Parathyroid adenoma (tissue), 2 donors: ENCODE data around the gene BACE1-AS.
"Not testable (repeated sequence)": the region's sequence is repeated elsewhere in the genome, so short reads cannot be mapped to it uniquely, and the experiment has no call there.

ENCODE experiments used
- H2AFZ ChIP-seq: fragments of 300-600 bp; sonication (generic); one replicate; pipeline ENCODE4 v1.7.0; 2017; ENCODE audit warnings: antibody characterized with exemption, mild to moderate bottlenecking
- H3K27ac ChIP-seq: fragments of 300-600 bp; sonication (generic); one replicate; pipeline ENCODE4 v1.7.0; 2017
- H3K27me3 ChIP-seq: fragments of 300-600 bp; sonication (generic); one replicate; pipeline ENCODE4 v1.7.0; 2017; ENCODE audit warnings: low read length; ENCODE audit not compliant: control insufficient read depth, insufficient read depth
- H3K36me3 ChIP-seq: fragments of 300-600 bp; sonication (generic); one replicate; pipeline ENCODE4 v1.7.0; 2017; ENCODE audit warnings: low read length; ENCODE audit not compliant: control insufficient read depth, insufficient read depth
- H3K4me1 ChIP-seq: fragments of 300-600 bp; sonication (generic); one replicate; pipeline ENCODE4 v1.7.0; 2017; ENCODE audit warnings: control low read depth
- H3K4me2 ChIP-seq: fragments of 300-600 bp; sonication (generic); one replicate; pipeline ENCODE4 v1.7.0; 2017; ENCODE audit warnings: low read length
- H3K4me3 ChIP-seq: fragments of 300-600 bp; sonication (generic); one replicate; pipeline ENCODE4 v1.7.0; 2017; ENCODE audit warnings: low read depth, low read length
- H3K79me2 ChIP-seq: fragments of 300-600 bp; sonication (generic); one replicate; pipeline ENCODE4 v1.7.0; 2017; ENCODE audit warnings: control low read depth
- H3K9ac ChIP-seq: fragments of 300-600 bp; sonication (generic); one replicate; pipeline ENCODE4 v1.7.0; 2017; ENCODE audit warnings: mild to moderate bottlenecking
- H3K9me3 ChIP-seq: fragments of 300-600 bp; sonication (generic); one replicate; pipeline ENCODE4 v1.7.0; 2017; ENCODE audit warnings: low read length; ENCODE audit not compliant: control insufficient read depth
- TF ChIP-seq, protein P1 (sequence below): fragments of 300-600 bp; sonication (generic); IDR thresholded peaks from one replicate; pipeline ENCODE4 v1.7.0; 2017; ENCODE audit warnings: antibody characterized with exemption, mild to moderate bottlenecking
- donor health status: primary hyperparathyroidism.

The BACE1-AS gene

DNA sequence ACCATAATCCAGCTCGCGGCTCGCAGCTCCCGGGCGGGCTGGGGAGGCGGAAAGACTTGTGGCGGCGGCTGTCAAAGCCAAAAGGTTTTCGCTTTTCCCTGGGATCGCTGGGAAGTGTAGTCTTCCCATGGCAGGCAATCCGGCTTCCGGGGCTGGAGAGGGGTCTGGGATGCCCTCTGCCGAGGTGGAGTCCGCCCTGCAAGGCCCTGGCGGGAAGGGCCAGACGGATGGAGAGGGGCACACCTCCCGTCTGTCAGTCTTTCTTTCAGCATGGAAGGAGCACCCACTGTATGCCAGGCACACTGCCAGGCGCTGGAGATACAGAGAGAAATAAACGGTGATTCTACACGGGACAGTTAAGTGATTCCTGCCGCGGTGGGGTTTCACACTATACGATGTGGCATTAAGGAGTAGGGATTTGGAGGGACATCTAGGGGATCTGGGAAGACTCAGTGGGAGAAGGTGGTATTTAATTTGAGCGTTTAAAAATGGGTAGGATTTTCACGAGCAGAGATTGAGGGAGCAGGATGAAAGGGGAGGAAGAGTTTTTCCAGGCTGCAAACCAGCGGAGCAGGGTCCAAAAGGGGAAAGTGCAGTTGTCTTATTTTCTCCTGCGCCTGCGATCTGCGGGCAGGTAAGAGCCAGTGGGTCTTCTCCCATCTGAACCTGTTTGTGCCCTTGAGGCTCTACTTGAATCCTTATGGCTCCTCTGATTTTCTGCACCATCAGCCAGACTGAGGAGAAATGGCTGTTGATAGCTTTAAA, 25.2 kb downstream of the BACE1-AS start, which contains the start of gene BACE1:
Gene BACE1 (minus strand): TSS at position 60 of the 765 bp plus-strand sequence. CDS start 461 bp downstream, outside the sequence.
- peak within 1 kb of the TSS; percentile 57 for H3K4me3 ChIP-seq
- peaks cover 6% of the 10 kb centered on the region for H3K4me1 ChIP-seq
- H3K9me3 ChIP-seq: no peaks in the 10 kb centered on the region
- TF ChIP-seq, protein P1, sequence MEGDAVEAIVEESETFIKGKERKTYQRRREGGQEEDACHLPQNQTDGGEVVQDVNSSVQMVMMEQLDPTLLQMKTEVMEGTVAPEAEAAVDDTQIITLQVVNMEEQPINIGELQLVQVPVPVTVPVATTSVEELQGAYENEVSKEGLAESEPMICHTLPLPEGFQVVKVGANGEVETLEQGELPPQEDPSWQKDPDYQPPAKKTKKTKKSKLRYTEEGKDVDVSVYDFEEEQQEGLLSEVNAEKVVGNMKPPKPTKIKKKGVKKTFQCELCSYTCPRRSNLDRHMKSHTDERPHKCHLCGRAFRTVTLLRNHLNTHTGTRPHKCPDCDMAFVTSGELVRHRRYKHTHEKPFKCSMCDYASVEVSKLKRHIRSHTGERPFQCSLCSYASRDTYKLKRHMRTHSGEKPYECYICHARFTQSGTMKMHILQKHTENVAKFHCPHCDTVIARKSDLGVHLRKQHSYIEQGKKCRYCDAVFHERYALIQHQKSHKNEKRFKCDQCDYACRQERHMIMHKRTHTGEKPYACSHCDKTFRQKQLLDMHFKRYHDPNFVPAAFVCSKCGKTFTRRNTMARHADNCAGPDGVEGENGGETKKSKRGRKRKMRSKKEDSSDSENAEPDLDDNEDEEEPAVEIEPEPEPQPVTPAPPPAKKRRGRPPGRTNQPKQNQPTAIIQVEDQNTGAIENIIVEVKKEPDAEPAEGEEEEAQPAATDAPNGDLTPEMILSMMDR: peak; percentile 14
- H3K4me2 ChIP-seq: peak within 1 kb of the TSS; percentile 83
- H3K79me2 ChIP-seq: no peaks in the 10 kb centered on the region
- H2AFZ ChIP-seq: peak within 1 kb of the TSS; percentile 89
- no peaks in the 10 kb centered on the region for H3K36me3 ChIP-seq
- H3K27ac ChIP-seq: peak within 1 kb of the TSS; percentile 32
- peak within 1 kb of the TSS; percentile 46 for H3K9ac ChIP-seq
- no peaks in the 10 kb centered on the region for H3K27me3 ChIP-seq

DNA sequence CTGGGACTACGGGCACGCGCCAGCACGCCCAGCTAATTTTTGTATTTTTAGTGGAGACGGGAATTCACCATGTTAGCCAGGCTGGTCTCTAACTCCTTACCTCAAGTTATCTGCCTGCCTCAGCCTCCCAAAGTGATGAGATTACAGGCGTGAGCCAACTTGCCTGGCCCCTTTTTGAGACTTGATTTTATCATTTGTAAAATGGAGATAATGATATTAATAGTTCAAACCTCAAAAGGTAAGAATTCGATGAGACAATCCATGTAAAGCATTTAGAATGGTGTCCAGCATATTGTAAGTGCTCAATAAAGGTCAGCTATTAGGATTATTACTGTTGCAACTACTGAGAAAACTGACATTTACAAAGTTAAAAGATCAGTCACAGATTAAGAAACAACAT, 27.6 kb downstream of the BACE1-AS start:
- H3K4me2 ChIP-seq: no peak overlapping the region
- H2AFZ ChIP-seq: no peak overlapping the region
- TF ChIP-seq, protein P1: no peak
- no peaks in the 10 kb centered on the region for H3K79me2 ChIP-seq
- no peaks in the 10 kb centered on the region for H3K9me3 ChIP-seq
- H3K27ac ChIP-seq: no peak overlapping the region
- H3K4me3 ChIP-seq: no peak overlapping the region
- H3K4me1 ChIP-seq: peaks cover 6% of the 10 kb centered on the region
- H3K9ac ChIP-seq: no peak overlapping the region
- H3K36me3 ChIP-seq: no peaks in the 10 kb centered on the region
- no peaks in the 10 kb centered on the region for H3K27me3 ChIP-seq

DNA sequence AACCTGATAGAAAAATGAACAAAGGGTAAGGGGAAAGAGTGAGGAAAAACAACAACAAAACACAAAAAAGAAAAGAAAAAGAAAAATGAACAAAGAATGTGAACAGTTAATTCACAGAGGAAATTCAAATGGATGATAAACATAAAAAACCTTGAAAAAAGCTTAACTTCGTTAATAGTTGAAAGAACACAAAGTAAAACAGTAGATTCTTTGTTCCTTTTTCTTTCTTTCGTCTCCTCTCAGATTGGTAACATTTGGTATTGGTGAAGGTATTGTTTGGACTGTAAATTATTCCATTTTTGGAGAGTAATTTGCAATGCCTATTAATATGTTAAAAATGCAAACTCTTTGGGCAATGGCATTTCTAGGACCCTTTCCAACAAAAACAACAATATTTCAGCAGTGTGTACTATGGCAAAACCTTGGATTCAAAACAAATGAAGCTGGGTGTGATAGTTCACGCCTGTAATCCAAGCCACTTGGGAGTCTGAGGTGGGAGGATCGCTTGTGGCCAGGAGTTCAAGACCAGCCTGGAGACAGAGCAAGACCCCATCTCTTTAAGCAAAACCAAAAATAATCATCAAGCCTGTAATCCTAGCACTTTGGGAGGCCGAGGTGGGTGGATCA, 28.2 kb downstream of the BACE1-AS start:
- Histone ChIP-seq H3K27ac (no peak overlapping the region), H3K27me3 (no peaks in the 10 kb centered on the region), H3K9ac (no peak overlapping the region), H3K36me3 (no peaks in the 10 kb centered on the region), H3K9me3 (no peaks in the 10 kb centered on the region), H3K4me3 (no peak overlapping the region), H3K4me2 (no peak overlapping the region), H2AFZ (no peak overlapping the region), H3K79me2 (no peaks in the 10 kb centered on the region), H3K4me1 (peaks cover 6% of the 10 kb centered on the region)
- TF ChIP-seq, protein P1: no peak

DNA sequence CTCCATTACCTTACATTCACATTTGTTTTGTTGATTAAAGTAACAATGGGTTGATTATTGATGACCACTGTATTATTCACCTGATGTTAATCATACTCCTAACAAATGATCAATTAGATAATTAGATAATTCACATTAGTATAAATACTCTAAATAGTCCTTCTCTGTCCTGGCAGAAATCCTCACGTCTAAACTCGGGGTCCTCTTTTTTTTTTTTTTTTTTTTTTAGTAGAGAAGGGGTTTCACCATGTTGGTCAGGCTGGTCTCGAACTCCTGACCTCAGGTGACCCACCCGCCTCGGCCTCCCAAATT, 36.1 kb downstream of the BACE1-AS start:
- not testable (repeated sequence) for H3K9ac ChIP-seq, H3K4me2 ChIP-seq, H3K79me2 ChIP-seq, H3K27me3 ChIP-seq, H3K9me3 ChIP-seq, H3K36me3 ChIP-seq, H3K4me3 ChIP-seq, H3K4me1 ChIP-seq
- Histone ChIP-seq H2AFZ (peak overlapping the region; percentile 95), H3K27ac (peak overlapping the region; percentile 76)

DNA sequence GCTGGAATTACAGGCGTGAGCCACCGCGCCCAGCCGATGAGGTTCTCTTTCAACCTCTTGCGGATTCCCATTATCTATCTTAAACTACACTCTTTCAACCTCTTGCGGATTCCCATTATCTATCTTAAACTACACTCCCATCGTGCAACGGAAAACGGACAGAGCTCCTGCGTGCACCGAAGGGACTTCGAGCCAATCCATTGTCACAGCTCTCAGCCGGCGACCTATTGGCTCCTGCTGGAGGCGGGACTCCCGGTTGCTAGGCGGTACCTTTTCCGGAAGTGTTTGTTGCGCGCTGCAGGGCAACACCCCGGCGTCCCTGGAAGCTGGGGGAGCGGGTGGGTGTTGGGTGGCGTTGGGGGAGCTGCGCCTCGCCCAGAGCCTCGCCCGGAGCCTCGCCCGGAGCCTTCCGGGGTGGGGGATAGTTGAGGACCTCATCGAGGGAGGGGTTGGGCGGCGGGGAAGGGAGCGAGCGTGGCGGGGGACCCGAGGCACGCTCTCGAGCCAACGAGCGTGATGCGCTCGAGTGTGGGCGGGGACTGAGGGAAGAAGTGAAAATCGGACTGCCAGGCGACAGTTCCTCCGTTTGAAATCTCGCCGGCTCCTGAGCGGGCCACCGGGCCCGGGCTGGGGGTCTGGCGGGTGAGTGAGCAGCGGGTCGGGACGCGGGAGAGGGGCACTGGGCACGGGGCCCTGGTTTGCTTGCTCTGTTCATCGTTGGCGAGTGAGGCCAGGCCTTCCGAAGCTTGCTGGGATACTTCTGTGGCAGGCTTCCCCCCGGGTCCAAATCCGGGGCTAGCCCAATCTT, 36.6 kb downstream of the BACE1-AS start, which contains the start of gene CEP164:
Gene CEP164 (plus strand): TSS at position 288 of the 808 bp plus-strand sequence. CDS start 10,733 bp downstream, outside the sequence.
- TF ChIP-seq, protein P1: no peak
- no peaks in the 10 kb centered on the region for H3K4me1 ChIP-seq
- no peaks in the 10 kb centered on the region for H3K79me2 ChIP-seq
- peak within 1 kb of the TSS; percentile 28 for H3K9ac ChIP-seq
- no peaks in the 10 kb centered on the region for H3K27me3 ChIP-seq
- H3K36me3 ChIP-seq: no peaks in the 10 kb centered on the region
- peak within 1 kb of the TSS; percentile 77 for H3K4me3 ChIP-seq
- H3K9me3 ChIP-seq: no peaks in the 10 kb centered on the region
- H3K27ac ChIP-seq: peak within 1 kb of the TSS; percentile 76
- H2AFZ ChIP-seq: peak within 1 kb of the TSS; percentile 95
- H3K4me2 ChIP-seq: peak within 1 kb of the TSS; percentile 50
